ENCODE results near the gene IGFBPL1. TPM values are rescaled to one million over a fixed set of nuclear protein-coding genes. Genes with fewer than 3 reads are reported as not detected.

IGFBPL1 gene, protein sequence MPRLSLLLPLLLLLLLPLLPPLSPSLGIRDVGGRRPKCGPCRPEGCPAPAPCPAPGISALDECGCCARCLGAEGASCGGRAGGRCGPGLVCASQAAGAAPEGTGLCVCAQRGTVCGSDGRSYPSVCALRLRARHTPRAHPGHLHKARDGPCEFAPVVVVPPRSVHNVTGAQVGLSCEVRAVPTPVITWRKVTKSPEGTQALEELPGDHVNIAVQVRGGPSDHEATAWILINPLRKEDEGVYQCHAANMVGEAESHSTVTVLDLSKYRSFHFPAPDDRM
- total RNA-seq (2013; cell fraction: nucleolus; rRNA removed) = not detected in 2 replicates
- total RNA-seq (2014; rRNA removed) (not detected in 2 replicates), total RNA-seq (2014; rRNA removed; fragmentation: Illumina TruSeq; extraction: Trizol) (not detected in 2 replicates), total RNA-seq (2021) (not detected in 2 replicates), polyA plus RNA-seq (2011; rRNA removed) (not detected in 2 replicates), polyA plus RNA-seq (2014; fragmentation: Illumina TruSeq; extraction: Trizol) (not detected in 2 replicates), polyA plus RNA-seq (2014; fragmentation: Nextera tagmentation; extraction: Ambion mirVana) (not detected), polyA plus RNA-seq (2014; rRNA removed) (not detected in 2 replicates), polyA plus RNA-seq (2016; fragmentation: Nextera tagmentation; extraction: Ambion mirVana) (under 1 TPM in 1 of 2 experiments, not detected in 1; 0.25 TPM), polyA minus RNA-seq (2011; rRNA and poly(A)+ RNA removed) (not detected in 2 replicates), Bru-seq, nascent RNA (percentile 13 among the genes with signal in this experiment), BruChase-seq, experiment 1, labeled RNA remaining after a 6-hour chase (percentile 1 among the genes with signal in this experiment), BruChase-seq, experiment 2, labeled RNA remaining after a 2-hour chase (percentile 6 among the genes with signal in this experiment)
- not detected for polyA plus RNA-seq (2011; ENCODE audit: low read depth)
- polyA plus RNA-seq (2011; cell fraction: cytosol; rRNA removed) = not detected in 2 replicates
- polyA plus RNA-seq (2011; cell fraction: nucleus; rRNA removed) = 0.10 and 0.12 TPM in 2 replicates
- polyA plus RNA-seq (2012) = not detected in 2 replicates
- polyA minus RNA-seq (2011; cell fraction: cytosol; rRNA and poly(A)+ RNA removed) = not detected in 2 replicates
- not detected in 2 replicates for polyA minus RNA-seq (2011; cell fraction: nucleus; rRNA and poly(A)+ RNA removed)
- long read RNA-seq, experiment 1 = 0 reads
- long read RNA-seq, experiment 2 = 0 reads

DNA sequence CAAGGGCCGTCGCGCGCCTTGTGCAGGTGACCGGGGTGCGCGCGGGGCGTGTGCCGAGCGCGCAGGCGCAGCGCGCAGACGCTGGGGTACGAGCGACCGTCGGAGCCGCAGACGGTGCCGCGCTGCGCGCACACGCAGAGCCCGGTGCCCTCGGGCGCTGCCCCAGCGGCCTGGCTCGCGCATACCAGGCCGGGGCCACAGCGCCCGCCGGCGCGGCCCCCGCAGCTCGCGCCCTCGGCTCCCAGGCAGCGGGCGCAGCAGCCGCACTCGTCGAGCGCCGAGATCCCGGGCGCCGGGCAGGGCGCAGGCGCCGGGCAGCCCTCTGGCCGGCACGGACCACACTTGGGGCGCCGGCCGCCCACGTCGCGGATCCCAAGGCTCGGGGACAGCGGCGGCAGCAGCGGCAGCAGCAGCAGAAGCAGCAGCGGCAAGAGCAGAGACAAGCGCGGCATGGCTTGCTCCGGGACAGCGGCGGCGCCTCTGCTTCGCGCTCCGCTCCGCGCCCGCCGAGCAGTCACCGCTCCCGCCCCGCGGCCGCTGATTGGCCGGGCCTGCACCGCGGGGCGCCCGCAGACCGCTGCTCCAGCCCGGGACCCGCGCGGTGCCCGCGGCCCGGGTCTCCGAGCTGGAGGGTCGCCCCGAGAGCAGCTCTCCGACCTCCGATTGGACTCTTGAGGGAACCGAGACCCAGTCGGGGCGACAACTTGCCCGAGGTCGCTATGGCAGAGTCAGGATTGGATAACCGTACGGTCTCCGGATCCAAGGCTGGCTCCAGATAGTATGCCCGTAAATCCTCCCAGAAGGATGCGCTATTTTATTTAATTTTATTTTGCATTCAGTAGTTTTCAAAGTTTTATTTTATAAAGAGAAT is at the start of gene IGFBPL1:
TSS of gene IGFBPL1 (minus strand) at position 482 of the 871 bp plus-strand sequence. CDS start at position 452, 30 bp downstream.
- Histone ChIP-seq H3K36me3 (ENCODE audit: control insufficient read depth in 2 of 2, insufficient read depth in 2 of 2, low read length in 1 of 2) (no peaks in the 10 kb centered on the region), H3K79me2 (ENCODE audit: control insufficient read depth, insufficient read depth, low read length) (no peaks in the 10 kb centered on the region), H2AFZ (ENCODE audit: control insufficient read depth, low read depth, low read length) (no peak within 1 kb of the TSS), H3K9me3 (replicated peaks; ENCODE audit: control insufficient read depth, insufficient read depth, low read length) (no peaks in the 10 kb centered on the region), H3K27ac (ENCODE audit: control insufficient read depth, insufficient read depth) (no peak within 1 kb of the TSS), H4K20me1 (ENCODE audit: control insufficient read depth, insufficient read depth) (no peaks in the 10 kb centered on the region), H3K4me3 (no peak within 1 kb of the TSS), H3K4me1 (ENCODE audit: control insufficient read depth, insufficient read depth, low read length) (no peaks in the 10 kb centered on the region), H3K4me2 (ENCODE audit: control insufficient read depth, insufficient read depth) (no peak within 1 kb of the TSS), H3K9ac (ENCODE audit: control insufficient read depth, insufficient read depth, low read length) (no peak within 1 kb of the TSS), H3K27me3 (replicated peaks in 1 of 2; ENCODE audit: control insufficient read depth in 2 of 2, insufficient read depth in 2 of 2, low read length in 1 of 2) (peaks cover 3 to 7% of the 10 kb centered on the region in 2 experiments)
- ChIA-PET RAD21 (ENCODE audit: unreplicated experiment) (no interaction called here), CTCF (no interaction called here), POLR2A (no interaction called here), SMC1A (ENCODE audit: uncharacterized antibody, unreplicated experiment) (no interaction called here)
- FAIRE-seq = no peak
- intact Hi-C loops (cut with micrococcal nuclease; ENCODE audit: unreplicated experiment) (no loop called here), in situ Hi-C loops (cut with MboI) (no loop called here)
- peak; percentile 61 for ATAC-seq
- DNase-seq (ENCODE audit: low read depth, low spot score) = no peak
- no TSS peak for BruUV-seq (replicated peaks)
- 11% methylated on average over 96 of the region's 115 CpGs for WGBS (ENCODE audit: insufficient coverage, insufficient replicate concordance, low lambda C conversion rate, missing lambda C conversion rate)
- TF ChIP-seq IKZF1 (conservative IDR thresholded peaks at IDR 0.05) = peak; percentile 57
- no peak for TF ChIP-seq RAD51 (IDR thresholded peaks at IDR 0.05)
- TF ChIP-seq ZBED1 (IDR thresholded peaks at IDR 0.05; ENCODE audit: borderline replicate concordance) = no peak
- TF ChIP-seq GATAD2B (conservative IDR thresholded peaks at IDR 0.05; ENCODE audit: low read depth) = no peak
- TF ChIP-seq MLLT1 (IDR thresholded peaks at IDR 0.05) = no peak
- TF ChIP-seq, protein P1, sequence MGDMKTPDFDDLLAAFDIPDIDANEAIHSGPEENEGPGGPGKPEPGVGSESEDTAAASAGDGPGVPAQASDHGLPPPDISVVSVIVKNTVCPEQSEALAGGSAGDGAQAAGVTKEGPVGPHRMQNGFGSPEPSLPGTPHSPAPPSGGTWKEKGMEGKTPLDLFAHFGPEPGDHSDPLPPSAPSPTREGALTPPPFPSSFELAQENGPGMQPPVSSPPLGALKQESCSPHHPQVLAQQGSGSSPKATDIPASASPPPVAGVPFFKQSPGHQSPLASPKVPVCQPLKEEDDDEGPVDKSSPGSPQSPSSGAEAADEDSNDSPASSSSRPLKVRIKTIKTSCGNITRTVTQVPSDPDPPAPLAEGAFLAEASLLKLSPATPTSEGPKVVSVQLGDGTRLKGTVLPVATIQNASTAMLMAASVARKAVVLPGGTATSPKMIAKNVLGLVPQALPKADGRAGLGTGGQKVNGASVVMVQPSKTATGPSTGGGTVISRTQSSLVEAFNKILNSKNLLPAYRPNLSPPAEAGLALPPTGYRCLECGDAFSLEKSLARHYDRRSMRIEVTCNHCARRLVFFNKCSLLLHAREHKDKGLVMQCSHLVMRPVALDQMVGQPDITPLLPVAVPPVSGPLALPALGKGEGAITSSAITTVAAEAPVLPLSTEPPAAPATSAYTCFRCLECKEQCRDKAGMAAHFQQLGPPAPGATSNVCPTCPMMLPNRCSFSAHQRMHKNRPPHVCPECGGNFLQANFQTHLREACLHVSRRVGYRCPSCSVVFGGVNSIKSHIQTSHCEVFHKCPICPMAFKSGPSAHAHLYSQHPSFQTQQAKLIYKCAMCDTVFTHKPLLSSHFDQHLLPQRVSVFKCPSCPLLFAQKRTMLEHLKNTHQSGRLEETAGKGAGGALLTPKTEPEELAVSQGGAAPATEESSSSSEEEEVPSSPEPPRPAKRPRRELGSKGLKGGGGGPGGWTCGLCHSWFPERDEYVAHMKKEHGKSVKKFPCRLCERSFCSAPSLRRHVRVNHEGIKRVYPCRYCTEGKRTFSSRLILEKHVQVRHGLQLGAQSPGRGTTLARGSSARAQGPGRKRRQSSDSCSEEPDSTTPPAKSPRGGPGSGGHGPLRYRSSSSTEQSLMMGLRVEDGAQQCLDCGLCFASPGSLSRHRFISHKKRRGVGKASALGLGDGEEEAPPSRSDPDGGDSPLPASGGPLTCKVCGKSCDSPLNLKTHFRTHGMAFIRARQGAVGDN (IDR thresholded peaks at IDR 0.05) = no peak
- no peak for TF ChIP-seq EZH2 (IDR thresholded peaks at IDR 0.05; ENCODE audit: borderline replicate concordance, control insufficient read depth, low read depth, low read length)
- no peak for TF ChIP-seq NR2C1 (IDR thresholded peaks at IDR 0.05)
- peak; percentile 68 for TF ChIP-seq SUZ12 (IDR thresholded peaks at IDR 0.05; ENCODE audit: unreplicated experiment)
- TF ChIP-seq ESRRA (IDR thresholded peaks at IDR 0.05; ENCODE audit: low read length) = no peak
- no peak for TF ChIP-seq RELA (IDR thresholded peaks at IDR 0.05; ENCODE audit: borderline replicate concordance, partially characterized antibody)
